ENCODE data around the gene UBE2G2.

- TF ChIP-seq CTCF (IDR thresholded peaks at IDR 0.05), result no peak
- TF ChIP-seq ZFX (IDR thresholded peaks at IDR 0.05; ENCODE audit: borderline replicate concordance), result no peak
These were observed 39.2 kb upstream of the UBE2G2 start for GRCh38 chr21:44840771-44841170.

Data from 22Rv1 (cell line).